Peyer's patch (tissue), 4 donors: ENCODE measurements around the gene CD48.

Source experiments
- POLR2A ChIP-seq, 2 donors: fragments of 450-650 bp; IDR thresholded peaks; one replicate each; pipeline ENCODE4 v1.5.1; 2017; ENCODE audit warnings: antibody characterized with exemption in 2 of 2, mild to moderate bottlenecking in 2 of 2, moderate library complexity in 2 of 2
- TF ChIP-seq, protein P1 (sequence below), 6 experiments: fragments of 450-650 bp in 4 of 6; fragments of 200-600 bp in 2 of 6; sonication (generic) in 1 of 6; IDR thresholded peaks; one replicate each; pipeline ENCODE4 v1.5.1; 2017 to 2019; ENCODE audit warnings: antibody characterized with exemption in 6 of 6, mild to moderate bottlenecking in 3 of 6, moderate library complexity in 1 of 6

DNA sequence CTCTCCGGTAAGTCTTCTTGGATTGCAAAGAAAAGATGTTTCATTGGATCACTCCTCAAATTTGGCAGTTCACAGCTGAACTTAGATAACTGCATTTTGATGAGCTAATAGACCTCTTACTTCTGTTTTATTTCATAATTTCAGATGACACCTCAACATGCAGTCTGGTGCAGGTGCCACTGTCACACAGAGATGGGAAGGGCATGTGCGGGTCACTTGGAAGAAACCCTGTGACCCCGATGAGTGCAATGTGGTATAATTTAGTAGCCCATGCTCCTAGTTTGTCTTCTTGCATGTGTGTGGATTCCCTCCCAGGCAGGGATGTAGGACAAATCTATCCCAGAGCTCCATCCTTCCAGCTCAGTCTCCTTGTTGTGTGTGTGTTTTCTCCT lies 64.3 kb downstream of the CD48 start:
- TF ChIP-seq, protein P1, sequence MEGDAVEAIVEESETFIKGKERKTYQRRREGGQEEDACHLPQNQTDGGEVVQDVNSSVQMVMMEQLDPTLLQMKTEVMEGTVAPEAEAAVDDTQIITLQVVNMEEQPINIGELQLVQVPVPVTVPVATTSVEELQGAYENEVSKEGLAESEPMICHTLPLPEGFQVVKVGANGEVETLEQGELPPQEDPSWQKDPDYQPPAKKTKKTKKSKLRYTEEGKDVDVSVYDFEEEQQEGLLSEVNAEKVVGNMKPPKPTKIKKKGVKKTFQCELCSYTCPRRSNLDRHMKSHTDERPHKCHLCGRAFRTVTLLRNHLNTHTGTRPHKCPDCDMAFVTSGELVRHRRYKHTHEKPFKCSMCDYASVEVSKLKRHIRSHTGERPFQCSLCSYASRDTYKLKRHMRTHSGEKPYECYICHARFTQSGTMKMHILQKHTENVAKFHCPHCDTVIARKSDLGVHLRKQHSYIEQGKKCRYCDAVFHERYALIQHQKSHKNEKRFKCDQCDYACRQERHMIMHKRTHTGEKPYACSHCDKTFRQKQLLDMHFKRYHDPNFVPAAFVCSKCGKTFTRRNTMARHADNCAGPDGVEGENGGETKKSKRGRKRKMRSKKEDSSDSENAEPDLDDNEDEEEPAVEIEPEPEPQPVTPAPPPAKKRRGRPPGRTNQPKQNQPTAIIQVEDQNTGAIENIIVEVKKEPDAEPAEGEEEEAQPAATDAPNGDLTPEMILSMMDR (IDR thresholded peaks at IDR 0.05): no peak
- TF ChIP-seq POLR2A (IDR thresholded peaks at IDR 0.05): no peak
